ENCODE results near the gene COBLL1.

COBLL1 gene

GRCh38 chr2:164700390-164700789, 141.2 kb downstream of the COBLL1 start:
- Histone ChIP-seq H3K27ac (no peak overlapping the region), H3K4me3 (no peak overlapping the region)

- no peak overlapping the region for H3K27ac ChIP-seq
- H3K4me3 ChIP-seq, result no peak overlapping the region
These were observed 143.7 kb downstream of the COBLL1 start for GRCh38 chr2:164697688-164698461.

GRCh38 chr2:164696634-164697033, 145.0 kb downstream of the COBLL1 start:
- Histone ChIP-seq H3K4me3 (no peak overlapping the region), H3K27ac (no peak overlapping the region)

- Histone ChIP-seq H3K27ac (no peak overlapping the region), H3K4me3 (no peak overlapping the region)
These were observed 147.3 kb downstream of the COBLL1 start for GRCh38 chr2:164694275-164694695.

GRCh38 chr2:164693834-164694233, 147.8 kb downstream of the COBLL1 start:
- no peak overlapping the region for H3K4me3 ChIP-seq
- H3K27ac ChIP-seq, result no peak overlapping the region

- Histone ChIP-seq H3K27ac (no peak overlapping the region), H3K4me3 (no peak overlapping the region)
These were observed 148.2 kb downstream of the COBLL1 start for GRCh38 chr2:164693390-164693789.

- no peak overlapping the region for H3K27ac ChIP-seq
These were observed 148.7 kb downstream of the COBLL1 start for GRCh38 chr2:164692958-164693357.

GRCh38 chr2:164692114-164692513, 149.5 kb downstream of the COBLL1 start:
- Histone ChIP-seq H3K27ac (no peak overlapping the region), H3K4me3 (no peak overlapping the region)

More at GRCh38 chr2:164692958-164693357, 148.7 kb downstream of the COBLL1 start:
- H3K4me3 ChIP-seq, result no peak overlapping the region

GRCh38 chr2:164691346-164691887, 150.2 kb downstream of the COBLL1 start:
- no peak overlapping the region for H3K4me3 ChIP-seq
- H3K27ac ChIP-seq, result no peak overlapping the region

- Histone ChIP-seq H3K27ac (no peak overlapping the region), H3K4me3 (no peak overlapping the region)
These were observed 151.3 kb downstream of the COBLL1 start for GRCh38 chr2:164690361-164690760.

- Histone ChIP-seq H3K27ac (no peak overlapping the region), H3K4me3 (no peak overlapping the region)
These were observed 152.7 kb downstream of the COBLL1 start for GRCh38 chr2:164688896-164689419.

- Histone ChIP-seq H3K4me3 (no peak overlapping the region), H3K27ac (no peak overlapping the region)
These were observed 160.6 kb downstream of the COBLL1 start for GRCh38 chr2:164681009-164681408.

- Histone ChIP-seq H3K4me3 (no peak overlapping the region), H3K27ac (no peak overlapping the region)
These were observed 162.9 kb downstream of the COBLL1 start for GRCh38 chr2:164678631-164679149.

GRCh38 chr2:164677733-164678132, 163.9 kb downstream of the COBLL1 start:
- H3K27ac ChIP-seq, result no peak overlapping the region
- H3K4me3 ChIP-seq, result no peak overlapping the region

GRCh38 chr2:164677271-164677670, 164.4 kb downstream of the COBLL1 start:
- H3K4me3 ChIP-seq, result no peak overlapping the region

GRCh38 chr2:164675687-164676086, 165.9 kb downstream of the COBLL1 start:
- H3K27ac ChIP-seq, result no peak overlapping the region

More at GRCh38 chr2:164677271-164677670, 164.4 kb downstream of the COBLL1 start:
- H3K27ac ChIP-seq, result no peak overlapping the region

GRCh38 chr2:164675027-164675426, 166.6 kb downstream of the COBLL1 start:
- Histone ChIP-seq H3K27ac (no peak overlapping the region), H3K4me3 (no peak overlapping the region)

More at GRCh38 chr2:164675687-164676086, 165.9 kb downstream of the COBLL1 start:
- no peak overlapping the region for H3K4me3 ChIP-seq

- Histone ChIP-seq H3K27ac (no peak overlapping the region), H3K4me3 (no peak overlapping the region)
These were observed 169.8 kb downstream of the COBLL1 start for GRCh38 chr2:164671664-164672396.

GRCh38 chr2:164669291-164669690, 172.3 kb downstream of the COBLL1 start:
- Histone ChIP-seq H3K4me3 (no peak overlapping the region), H3K27ac (no peak overlapping the region)

- Histone ChIP-seq H3K27ac (no peak overlapping the region), H3K4me3 (no peak overlapping the region)
These were observed 174.1 kb downstream of the COBLL1 start for GRCh38 chr2:164667566-164667965.
